Lower leg skin (tissue), 4 donors: ENCODE results near the gene SORCS1. TPM values are rescaled to one million over a fixed set of nuclear protein-coding genes. Genes with fewer than 3 reads are reported as not detected.
"Not testable (repeated sequence)": the region's sequence is repeated elsewhere in the genome, so short reads cannot be mapped to it uniquely, and the experiment has no call there.

Experiments
- DNase-seq, 2 donors: peaks; one replicate each; pipeline ENCODE4 v3.0.0-alpha.2; 2019; ENCODE audit warnings: low spot score in 2 of 2
- H3K4me3 ChIP-seq: fragments of 200-600 bp; sonication (generic); 2 replicates; pipeline ENCODE4 v1.5.1; 2017; ENCODE audit warnings: mild to moderate bottlenecking, low read depth; ENCODE audit not compliant: poor library complexity, severe bottlenecking
- POLR2A ChIP-seq, 2 donors: fragments of 450-650 bp; IDR thresholded peaks; one replicate each; pipeline ENCODE4 v1.6.1; 2016 to 2017; ENCODE audit warnings: antibody characterized with exemption in 2 of 2, mild to moderate bottlenecking in 1 of 2, moderate library complexity in 1 of 2
- WGBS, 2 donors: methylation state at CpG; one replicate each; pipeline ENCODE4 v1.1.5; 2018; 5-methylcytosine and 5-hydroxymethylcytosine counted together
- intact Hi-C: fragments of 100-400 bp; cut with DNase I; formaldehyde crosslinking; loops from one replicate; pipeline ENCODE4 v1.15.0; 2023; ENCODE audit warnings: low total_unique reads
- total RNA-seq, 4 donors: library from RNA; depleted of rRNA; stranded (reverse); fragments of >200 nt; gene quantifications; one replicate each; pipeline ENCODE4 v1.1.0, GENCODE V29; 2016
- TF ChIP-seq, protein P1 (sequence below), 3 donors: fragments of 450-650 bp; IDR thresholded peaks; one replicate each; pipeline ENCODE4 v1.5.1; 2016; ENCODE audit warnings: antibody characterized with exemption in 3 of 3, mild to moderate bottlenecking in 3 of 3, moderate library complexity in 2 of 3

SORCS1 gene
- total RNA-seq, 4 donors from 2014 or later: 2.2 to 5.3 (median 2.9) TPM

DNA sequence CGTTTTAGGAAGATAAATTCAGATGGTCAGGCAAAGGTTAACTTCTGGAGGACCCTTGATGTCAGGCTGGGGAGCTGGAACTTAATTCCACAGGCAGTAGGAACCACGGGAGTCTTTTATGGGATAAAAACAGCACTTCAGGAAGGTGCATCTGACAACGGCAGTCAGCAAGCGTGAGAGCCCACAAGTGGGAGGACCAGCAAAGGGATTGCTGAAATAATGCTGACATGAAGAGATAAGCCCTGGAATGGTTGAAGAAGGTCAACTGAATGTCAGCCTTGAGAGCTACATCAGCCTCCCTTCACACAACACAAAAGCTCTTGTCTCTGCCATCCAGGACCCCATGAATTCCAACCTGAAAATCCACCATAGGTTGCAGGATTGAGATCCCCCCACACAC, 138.8 kb downstream of the SORCS1 start:
- no peak for TF ChIP-seq POLR2A (IDR thresholded peaks at IDR 0.05)
- TF ChIP-seq, protein P1, sequence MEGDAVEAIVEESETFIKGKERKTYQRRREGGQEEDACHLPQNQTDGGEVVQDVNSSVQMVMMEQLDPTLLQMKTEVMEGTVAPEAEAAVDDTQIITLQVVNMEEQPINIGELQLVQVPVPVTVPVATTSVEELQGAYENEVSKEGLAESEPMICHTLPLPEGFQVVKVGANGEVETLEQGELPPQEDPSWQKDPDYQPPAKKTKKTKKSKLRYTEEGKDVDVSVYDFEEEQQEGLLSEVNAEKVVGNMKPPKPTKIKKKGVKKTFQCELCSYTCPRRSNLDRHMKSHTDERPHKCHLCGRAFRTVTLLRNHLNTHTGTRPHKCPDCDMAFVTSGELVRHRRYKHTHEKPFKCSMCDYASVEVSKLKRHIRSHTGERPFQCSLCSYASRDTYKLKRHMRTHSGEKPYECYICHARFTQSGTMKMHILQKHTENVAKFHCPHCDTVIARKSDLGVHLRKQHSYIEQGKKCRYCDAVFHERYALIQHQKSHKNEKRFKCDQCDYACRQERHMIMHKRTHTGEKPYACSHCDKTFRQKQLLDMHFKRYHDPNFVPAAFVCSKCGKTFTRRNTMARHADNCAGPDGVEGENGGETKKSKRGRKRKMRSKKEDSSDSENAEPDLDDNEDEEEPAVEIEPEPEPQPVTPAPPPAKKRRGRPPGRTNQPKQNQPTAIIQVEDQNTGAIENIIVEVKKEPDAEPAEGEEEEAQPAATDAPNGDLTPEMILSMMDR (IDR thresholded peaks at IDR 0.05): no peak
- no peak for DNase-seq
- WGBS, 2 donors: 52 to 56% methylated on average over 4 of the region's 4 CpGs
- intact Hi-C loops: no loop called here
- no peak overlapping the region for H3K4me3 ChIP-seq

DNA sequence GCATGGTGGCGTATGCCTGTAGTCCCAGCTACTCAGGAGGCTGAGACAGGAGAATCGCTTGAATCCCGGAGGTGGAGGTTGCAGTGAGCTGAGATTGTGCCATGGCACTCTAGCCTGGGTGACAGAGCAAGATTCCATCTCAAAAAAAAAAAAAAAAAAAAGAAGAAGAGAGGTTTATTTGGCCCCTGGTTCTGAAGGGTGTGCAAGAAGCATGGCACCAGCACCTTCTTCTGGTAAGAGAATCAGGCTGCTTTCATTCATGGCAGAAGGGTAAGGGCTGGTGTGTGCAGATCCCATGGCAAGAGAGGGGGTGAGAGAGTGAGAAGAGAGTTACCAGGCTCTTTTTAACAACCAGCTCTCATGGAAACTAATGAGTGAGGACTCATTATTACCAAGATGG, 140.5 kb downstream of the SORCS1 start:
- 91 to 95% methylated on average over 3 of the region's 3 CpGs for WGBS, 2 donors

DNA sequence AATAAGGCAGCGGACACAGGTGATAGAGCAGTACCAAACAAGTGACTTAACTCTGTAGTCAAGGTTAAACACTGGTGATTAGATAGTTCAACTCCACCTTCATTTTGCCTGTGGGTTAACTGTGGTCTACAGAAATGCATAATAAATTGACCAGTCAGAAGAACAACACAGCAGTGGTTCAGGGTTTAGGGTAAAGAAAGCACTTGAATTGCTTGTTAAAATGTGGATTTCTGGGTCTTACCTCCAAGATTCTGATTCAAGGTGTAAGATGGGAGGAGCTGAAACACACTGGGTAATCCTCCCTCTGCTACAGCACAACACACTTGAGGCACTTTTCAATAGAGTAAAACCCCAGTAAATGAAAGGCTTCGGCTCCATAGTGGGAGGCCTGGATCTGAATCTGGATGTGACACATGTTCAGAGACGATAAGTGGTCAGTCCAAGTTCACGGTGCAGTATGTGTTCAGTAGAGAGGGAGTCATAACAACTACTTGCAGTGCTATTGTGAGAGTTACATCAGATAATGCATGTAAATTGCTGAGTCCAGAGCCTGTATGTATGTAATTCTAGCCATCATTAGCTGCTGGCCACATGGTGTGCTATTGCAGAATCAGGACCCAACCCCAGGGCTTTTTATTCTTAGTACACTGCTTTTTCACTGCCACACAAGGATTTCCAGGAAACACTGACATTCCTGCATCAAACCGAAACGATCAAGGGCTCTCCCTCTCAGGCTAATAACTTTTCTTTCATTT, 141.7 kb downstream of the SORCS1 start:
- 74 to 78% methylated on average over 6 of the region's 6 CpGs for WGBS, 2 donors
- intact Hi-C loops: no loop called here
- TF ChIP-seq, protein P1 (IDR thresholded peaks at IDR 0.05): no peak
- no peak for TF ChIP-seq POLR2A (IDR thresholded peaks at IDR 0.05)
- no peak for DNase-seq
- H3K4me3 ChIP-seq: no peak overlapping the region

More for the DNA sequence above, 140.5 kb downstream of the SORCS1 start:
- intact Hi-C loops, DNase-seq, H3K4me3 ChIP-seq: not testable (repeated sequence)

DNA sequence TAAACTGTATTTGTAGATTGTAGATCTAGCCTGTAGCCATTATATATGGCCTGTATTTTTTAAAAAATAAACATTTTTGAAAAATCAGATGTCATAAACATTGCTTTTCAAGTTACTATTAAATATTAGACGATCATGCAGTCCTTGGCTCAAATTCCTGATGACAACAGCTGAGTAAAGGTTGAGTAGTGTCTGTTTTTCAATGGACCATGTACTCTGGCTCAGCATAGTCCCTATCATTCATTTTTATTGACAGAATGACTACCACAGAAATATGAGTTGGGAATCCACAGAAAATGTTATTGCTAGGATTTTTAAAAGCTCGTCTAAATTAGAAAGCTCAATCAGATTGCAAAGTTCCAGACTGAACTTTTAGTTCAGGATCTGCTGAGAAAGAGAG, 145.4 kb downstream of the SORCS1 start:
- intact Hi-C loops: no loop called here
- TF ChIP-seq POLR2A (IDR thresholded peaks at IDR 0.05): no peak
- TF ChIP-seq, protein P1 (IDR thresholded peaks at IDR 0.05): no peak
- H3K4me3 ChIP-seq: no peak overlapping the region
- no peak for DNase-seq
- 69 to 71% methylated on average over 2 of the region's 2 CpGs for WGBS, 2 donors

DNA sequence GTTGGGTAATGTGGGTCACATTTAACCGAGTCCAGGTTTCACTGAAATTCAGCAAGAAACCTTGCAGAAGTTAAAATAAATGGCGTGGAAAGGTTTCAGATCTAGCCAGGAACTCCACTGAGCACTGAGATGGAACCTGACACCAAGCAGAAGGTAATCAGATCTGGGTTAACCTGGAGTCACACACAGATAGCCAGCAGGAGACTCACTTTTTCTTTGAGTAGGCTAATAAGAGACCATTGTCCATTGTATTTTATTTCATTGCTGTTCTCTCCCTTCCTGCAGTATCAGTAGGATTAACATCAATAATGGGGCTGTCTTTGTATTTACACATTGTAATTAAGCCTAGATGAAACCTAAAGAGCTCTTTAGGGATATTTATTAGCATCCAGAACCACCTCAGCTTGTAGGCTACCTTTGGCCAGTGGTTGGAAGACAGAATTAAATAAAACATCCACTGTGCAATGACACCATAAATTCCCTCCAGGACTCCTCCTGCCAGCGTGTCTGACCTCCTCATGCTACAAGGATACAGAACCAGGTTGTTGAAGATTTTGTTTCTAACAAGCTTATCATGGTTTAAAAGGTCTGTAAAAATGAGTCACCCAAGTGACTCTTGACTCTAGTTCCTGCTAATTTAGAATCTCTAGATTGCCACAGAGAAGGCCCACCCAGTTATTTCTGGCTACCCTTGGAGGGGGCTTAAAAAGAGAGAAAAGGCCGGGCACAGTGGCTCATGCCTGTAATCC, 151.1 kb downstream of the SORCS1 start:
- intact Hi-C loops: no loop called here
- TF ChIP-seq, protein P1 (IDR thresholded peaks at IDR 0.05): no peak
- no peak for TF ChIP-seq POLR2A (IDR thresholded peaks at IDR 0.05)
- no peak overlapping the region for H3K4me3 ChIP-seq
- 66 to 77% methylated on average over 4 of the region's 4 CpGs for WGBS, 2 donors
- no peak for DNase-seq

DNA sequence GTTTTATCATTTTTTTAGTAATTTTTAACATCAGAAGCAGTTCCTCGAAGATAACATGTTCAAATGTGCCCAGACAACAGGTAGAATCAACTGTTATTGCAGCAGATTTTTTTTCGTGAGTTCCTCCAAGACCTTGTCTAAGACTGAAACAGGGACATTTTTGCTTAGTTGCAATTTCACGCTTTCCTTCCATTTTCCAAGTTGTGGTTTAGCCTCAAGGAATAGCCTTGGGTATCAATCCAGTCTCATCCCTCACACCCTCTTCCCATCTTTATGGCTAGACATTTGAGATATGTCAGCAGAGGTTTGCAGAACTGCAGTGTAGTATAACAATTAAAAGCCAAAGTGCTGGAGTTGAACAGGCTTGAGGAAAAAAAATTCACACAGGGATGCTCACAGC, 152.5 kb downstream of the SORCS1 start:
- intact Hi-C loops: no loop called here
- no peak for DNase-seq
- TF ChIP-seq POLR2A (IDR thresholded peaks at IDR 0.05): no peak
- TF ChIP-seq, protein P1 (IDR thresholded peaks at IDR 0.05): no peak
- 64 to 71% methylated on average over 3 of the region's 3 CpGs for WGBS, 2 donors
- H3K4me3 ChIP-seq: no peak overlapping the region
